ENCODE data around the gene SLC12A4. TPM values are rescaled to one million over a fixed set of nuclear protein-coding genes. Genes with fewer than 3 reads are reported as not detected.
"Not testable (repeated sequence)": the region's sequence is repeated elsewhere in the genome, so short reads cannot be mapped to it uniquely, and the experiment has no call there.

Gene SLC12A4
- total and polyA plus RNA-seq, 2 experiments from 2014 or later, result 36.5 to 49.2 TPM

DNA sequence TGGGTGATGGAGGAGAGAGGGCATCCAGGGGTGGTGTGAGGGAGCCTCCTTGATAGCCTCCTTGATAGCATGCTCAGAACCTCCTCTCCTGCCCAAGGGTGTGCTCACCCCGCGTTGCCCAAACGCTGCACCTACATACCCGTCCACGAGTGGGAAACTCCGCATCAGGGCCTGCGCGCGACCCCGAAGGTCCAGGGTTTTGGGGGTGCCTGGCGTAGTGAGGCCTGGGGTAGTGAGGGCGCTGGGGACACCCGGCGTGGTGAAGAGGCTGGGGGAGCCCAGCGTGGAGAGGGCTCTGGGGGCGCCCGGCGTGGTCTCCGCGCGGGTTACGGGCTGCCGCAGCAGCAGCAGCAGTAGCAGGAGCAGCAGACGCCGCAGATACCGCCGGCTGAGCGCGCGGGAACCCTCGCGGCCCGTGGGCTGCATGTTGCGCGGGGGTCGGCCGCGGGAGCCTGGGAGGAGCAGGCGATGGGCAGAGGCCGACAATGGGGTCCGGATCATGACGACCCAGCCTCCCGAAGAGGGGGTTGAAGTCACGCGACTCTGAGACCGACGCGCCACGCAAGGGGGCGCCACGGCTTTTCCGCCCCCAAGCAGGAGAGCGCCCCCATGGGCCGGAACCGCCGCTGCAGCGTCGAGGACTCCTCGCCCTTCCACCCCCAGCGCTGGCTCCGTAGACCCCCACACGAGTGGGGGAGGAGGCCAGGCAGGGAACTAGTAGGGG is 11.7 kb upstream of the SLC12A4 start, which contains the start of gene DPEP3:
TSS of gene DPEP3 (minus strand) at position 545 of the 724 bp plus-strand sequence. CDS start at position 426, 119 bp downstream.
- no peak within 1 kb of the TSS for H3K4me3 ChIP-seq
- H3K4me1 ChIP-seq (ENCODE audit: low read depth), result peaks cover 15% of the 10 kb centered on the region
- H3K27ac ChIP-seq, result no peak within 1 kb of the TSS
- peak; percentile 45 for TF ChIP-seq CTCF (IDR thresholded peaks at IDR 0.05; ENCODE audit: low read depth, low read length)
- H3K36me3 ChIP-seq, result no peaks in the 10 kb centered on the region
- DNase-seq (ENCODE audit: low read depth in 1 of 2, low spot score in 1 of 2), result peak in 1 of 2 donors; percentile 5
- peaks cover 3% of the 10 kb centered on the region for H3K27me3 ChIP-seq
- H3K9me3 ChIP-seq (ENCODE audit: low read depth), result no peaks in the 10 kb centered on the region

GRCh38 chr16:67977469-67978227 is 9.2 kb upstream of the SLC12A4 start:
- H3K36me3 ChIP-seq, result no peaks in the 10 kb centered on the region
- H3K27ac ChIP-seq, result no peak overlapping the region
- no peak for TF ChIP-seq CTCF (IDR thresholded peaks at IDR 0.05; ENCODE audit: low read depth, low read length)
- no peak for DNase-seq (ENCODE audit: low read depth in 1 of 2, low spot score in 1 of 2)
- peaks cover 8% of the 10 kb centered on the region for H3K4me1 ChIP-seq (ENCODE audit: low read depth)
- H3K27me3 ChIP-seq, result peaks cover 3% of the 10 kb centered on the region
- no peak overlapping the region for H3K4me3 ChIP-seq
- no peaks in the 10 kb centered on the region for H3K9me3 ChIP-seq (ENCODE audit: low read depth)

DNA sequence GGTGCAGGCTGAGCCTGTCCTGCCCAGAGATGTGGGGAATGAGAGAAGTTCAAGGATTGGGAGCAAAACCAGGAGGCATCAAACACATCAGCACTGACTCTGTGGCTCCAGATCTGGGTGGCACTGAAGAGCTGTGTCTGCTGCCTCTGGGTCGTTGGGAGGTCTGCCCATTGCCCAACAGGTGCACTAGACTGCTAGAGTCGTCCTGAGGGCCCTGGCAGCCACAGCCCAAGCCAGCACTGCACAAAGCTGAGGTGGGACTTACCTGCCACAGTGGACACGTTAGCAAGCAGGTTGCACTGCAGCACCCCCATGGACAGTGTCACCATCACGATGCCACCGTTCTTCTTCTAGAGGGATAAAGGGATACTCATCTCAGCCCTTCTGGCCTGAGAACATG is 8.6 kb upstream of the SLC12A4 start:
- Histone ChIP-seq H3K36me3 (no peaks in the 10 kb centered on the region), H3K9me3 (ENCODE audit: low read depth) (no peaks in the 10 kb centered on the region), H3K4me3 (no peak overlapping the region), H3K4me1 (ENCODE audit: low read depth) (peaks cover 8% of the 10 kb centered on the region), H3K27ac (no peak overlapping the region), H3K27me3 (peaks cover 3% of the 10 kb centered on the region)
- TF ChIP-seq CTCF (IDR thresholded peaks at IDR 0.05; ENCODE audit: low read depth, low read length), result no peak
- no peak for DNase-seq (ENCODE audit: low read depth in 1 of 2, low spot score in 1 of 2)

DNA sequence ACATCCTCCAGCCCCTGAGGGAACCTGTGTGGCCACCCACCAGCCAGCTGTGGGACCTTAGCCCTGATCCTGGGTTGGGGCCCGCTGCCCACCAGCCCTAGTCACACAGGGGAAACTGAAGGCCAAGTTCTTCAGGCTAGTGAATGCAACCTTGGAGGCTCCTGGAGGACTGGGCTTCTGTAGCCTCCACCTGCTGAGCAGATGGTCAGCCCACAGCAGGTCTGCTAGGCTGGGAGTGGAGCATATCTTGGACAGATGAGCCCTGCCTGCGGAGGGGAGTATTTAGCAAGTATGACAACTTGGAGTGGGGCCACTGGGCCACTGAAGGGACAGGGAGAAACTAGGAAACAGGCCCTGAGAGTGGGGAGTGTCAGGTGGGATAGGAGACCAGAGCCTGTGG is 7.8 kb upstream of the SLC12A4 start:
- Histone ChIP-seq H3K36me3 (no peaks in the 10 kb centered on the region), H3K27me3 (peaks cover 3% of the 10 kb centered on the region), H3K4me1 (ENCODE audit: low read depth) (peaks cover 8% of the 10 kb centered on the region), H3K4me3 (no peak overlapping the region), H3K9me3 (ENCODE audit: low read depth) (no peaks in the 10 kb centered on the region), H3K27ac (no peak overlapping the region)
- TF ChIP-seq CTCF (IDR thresholded peaks at IDR 0.05; ENCODE audit: low read depth, low read length), result no peak
- DNase-seq (ENCODE audit: low read depth in 1 of 2, low spot score in 1 of 2), result no peak

- H3K4me1 ChIP-seq (ENCODE audit: low read depth), result peaks cover 8% of the 10 kb centered on the region
- H3K9me3 ChIP-seq (ENCODE audit: low read depth), result no peaks in the 10 kb centered on the region
- H3K4me3 ChIP-seq, result no peak overlapping the region
- no peak for TF ChIP-seq CTCF (IDR thresholded peaks at IDR 0.05; ENCODE audit: low read depth, low read length)
- H3K27ac ChIP-seq, result no peak overlapping the region
- H3K27me3 ChIP-seq, result peaks cover 3% of the 10 kb centered on the region
- DNase-seq (ENCODE audit: low read depth in 1 of 2, low spot score in 1 of 2), result no peak
- H3K36me3 ChIP-seq, result no peaks in the 10 kb centered on the region
These were observed 7.1 kb upstream of the SLC12A4 start for GRCh38 chr16:67975321-67976105.

GRCh38 chr16:67972285-67972684 is 3.8 kb upstream of the SLC12A4 start:
- not testable (repeated sequence) for H3K4me3 ChIP-seq; H3K36me3 ChIP-seq; DNase-seq (ENCODE audit: low read depth in 1 of 2, low spot score in 1 of 2); H3K4me1 ChIP-seq (ENCODE audit: low read depth); H3K27ac ChIP-seq; H3K27me3 ChIP-seq; H3K9me3 ChIP-seq (ENCODE audit: low read depth)
